DND-41 (cell line): ENCODE data around the gene EPM2AIP1.

Experiments used
- ATAC-seq: fragments of 200-7000 bp; cut with Tn5 transposase; 3 replicates; pipeline ENCODE4 v1.9.1; 2021; ENCODE audit warnings: low read depth; ENCODE audit not compliant: insufficient read depth
- DNase-seq: peaks from one replicate; pipeline ENCODE4 v3.0.0-alpha.2; 2020
- H2AFZ ChIP-seq: 2 replicates; pipeline ENCODE4 v1.6.0; 2012; ENCODE audit warnings: low read depth, low read length
- H3K27ac ChIP-seq: 2 replicates; pipeline ENCODE4 v1.5.1; 2012; ENCODE audit warnings: low read length, inconsistent platforms
- H3K27me3 ChIP-seq: fragments of 200-600 bp; sonication (generic); 2 replicates; pipeline ENCODE4 v1.6.0; 2012; ENCODE audit warnings: low read length, mild to moderate bottlenecking, inconsistent platforms; ENCODE audit not compliant: insufficient read depth, poor library complexity
- H3K36me3 ChIP-seq: 2 replicates; pipeline ENCODE4 v1.5.1; 2012; ENCODE audit warnings: low read length, inconsistent platforms; ENCODE audit not compliant: insufficient read depth
- H3K4me1 ChIP-seq: 2 replicates; pipeline ENCODE4 v1.5.1; 2012; ENCODE audit warnings: mild to moderate bottlenecking, low read length; ENCODE audit not compliant: insufficient read depth
- H3K4me2 ChIP-seq: 2 replicates; pipeline ENCODE4 v1.6.0; 2012; ENCODE audit warnings: mild to moderate bottlenecking, moderate library complexity, low read length, inconsistent platforms; ENCODE audit not compliant: insufficient read depth
- H3K4me3 ChIP-seq, 2 experiments: fragments of 200-600 bp in 1 of 2; shearing (Covaris generic) in 1 of 2; 2 replicates each; pipeline ENCODE4 v1.5.1; 2012 to 2016; ENCODE audit warnings: inconsistent platforms in 2 of 2, low read length in 2 of 2, mild to moderate bottlenecking in 2 of 2, low read depth in 1 of 2, moderate library complexity in 1 of 2
- H3K79me2 ChIP-seq: 2 replicates; pipeline ENCODE4 v1.6.0; 2012; ENCODE audit warnings: low read length, inconsistent platforms; ENCODE audit not compliant: insufficient read depth
- H3K9ac ChIP-seq: 2 replicates; pipeline ENCODE4 v1.6.0; 2012; ENCODE audit warnings: low read depth, mild to moderate bottlenecking, inconsistent platforms, low read length, moderate library complexity
- H3K9me3 ChIP-seq: 2 replicates; pipeline ENCODE4 v1.5.1; 2012; ENCODE audit warnings: low read length, moderate library complexity, mild to moderate bottlenecking, inconsistent platforms; ENCODE audit not compliant: insufficient read depth, severe bottlenecking
- H4K20me1 ChIP-seq: 2 replicates; pipeline ENCODE4 v1.6.0; 2012; ENCODE audit warnings: low read length; ENCODE audit not compliant: insufficient read depth
- CTCF ChIP-seq: IDR thresholded peaks from 2 replicates; pipeline ENCODE4 v1.5.1; 2012; ENCODE audit warnings: borderline replicate concordance, low read length, moderate library complexity, mild to moderate bottlenecking; ENCODE audit not compliant: poor library complexity, severe bottlenecking; ENCODE audit errors: extremely low read depth
- EZH2 ChIP-seq: IDR thresholded peaks from 3 replicates; pipeline ENCODE4 v1.6.1; 2012; ENCODE audit warnings: borderline replicate concordance, low read depth, mild to moderate bottlenecking, moderate library complexity, low read length, inconsistent platforms; ENCODE audit not compliant: severe bottlenecking

EPM2AIP1 gene

GRCh38 chr3:36973139-36973538 is 19.8 kb downstream of the EPM2AIP1 start:
- Histone ChIP-seq H3K27ac (no peak overlapping the region), H3K9ac (no peak overlapping the region), H2AFZ (no peak overlapping the region), H4K20me1 (no peaks in the 10 kb centered on the region), H3K36me3 (no peaks in the 10 kb centered on the region), H3K79me2 (no peaks in the 10 kb centered on the region), H3K9me3 (no peaks in the 10 kb centered on the region), H3K4me3 (no peak overlapping the region), H3K4me1 (peaks cover 38% of the 10 kb centered on the region), H3K27me3 (no peaks in the 10 kb centered on the region), H3K4me2 (no peak overlapping the region)
- ATAC-seq = no peak
- TF ChIP-seq CTCF (no peak), EZH2 (no peak)
- DNase-seq = no peak

GRCh38 chr3:36972163-36972562 is 20.8 kb downstream of the EPM2AIP1 start:
- no peak for DNase-seq
- no peak overlapping the region for H3K9ac ChIP-seq
- peaks cover 38% of the 10 kb centered on the region for H3K4me1 ChIP-seq
- H3K4me3 ChIP-seq = no peak overlapping the region
- no peaks in the 10 kb centered on the region for H3K27me3 ChIP-seq
- no peaks in the 10 kb centered on the region for H3K9me3 ChIP-seq
- no peaks in the 10 kb centered on the region for H3K79me2 ChIP-seq
- no peaks in the 10 kb centered on the region for H3K36me3 ChIP-seq
- H3K27ac ChIP-seq = no peak overlapping the region
- H3K4me2 ChIP-seq = no peak overlapping the region
- no peak overlapping the region for H2AFZ ChIP-seq
- TF ChIP-seq CTCF (no peak), EZH2 (no peak)
- ATAC-seq = no peak
- H4K20me1 ChIP-seq = no peaks in the 10 kb centered on the region

- DNase-seq (peak; percentile 81), ATAC-seq (peak; percentile 95)
- H2AFZ ChIP-seq = peak overlapping the region; percentile 60
- peaks cover 38% of the 10 kb centered on the region for H3K4me1 ChIP-seq
- peak overlapping the region; percentile 58 for H3K4me2 ChIP-seq
- no peaks in the 10 kb centered on the region for H3K9me3 ChIP-seq
- H3K27ac ChIP-seq = peak overlapping the region; percentile 80
- H3K9ac ChIP-seq = peak overlapping the region; percentile 36
- H3K4me3 ChIP-seq = peak overlapping the region in 1 of 2 experiments; percentile 23; a peak in 2 of 4 replicates
- no peaks in the 10 kb centered on the region for H3K79me2 ChIP-seq
- no peaks in the 10 kb centered on the region for H3K36me3 ChIP-seq
- TF ChIP-seq EZH2 (no peak), CTCF (no peak)
- no peaks in the 10 kb centered on the region for H4K20me1 ChIP-seq
- no peaks in the 10 kb centered on the region for H3K27me3 ChIP-seq
These were observed 23.1 kb downstream of the EPM2AIP1 start for GRCh38 chr3:36969540-36970432.
